HG03039 (cell line): ENCODE data around the gene TRIM17.
"Not testable (repeated sequence)": the region's sequence is repeated elsewhere in the genome, so short reads cannot be mapped to it uniquely, and the experiment has no call there.

Source experiments
- ATAC-seq: cut with Tn5 transposase; IDR thresholded peaks from one replicate; pipeline ENCODE4 v1.9.1; 2021; ENCODE audit warnings: mild to moderate bottlenecking, moderate library complexity; ENCODE audit not compliant: unreplicated experiment

The TRIM17 gene

DNA sequence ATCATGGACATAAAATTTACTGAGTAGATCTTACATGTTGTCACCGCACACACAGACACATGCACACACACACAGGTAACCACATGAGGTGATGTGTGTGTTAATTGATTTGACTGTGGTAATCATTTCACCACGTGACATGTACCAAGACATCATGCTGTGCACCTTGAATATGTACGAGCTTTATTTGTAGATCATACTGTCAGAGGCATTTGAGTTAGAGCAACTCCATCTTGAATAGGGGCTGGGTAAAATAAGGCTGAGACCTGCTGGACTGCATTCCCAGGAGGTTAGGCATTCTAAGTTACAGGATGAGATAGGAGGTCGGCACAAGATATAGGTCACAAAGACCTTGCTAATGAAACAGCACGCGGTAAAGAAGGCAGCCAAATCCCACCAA, 31.7 kb upstream of the TRIM17 start:
- no peak for ATAC-seq

DNA sequence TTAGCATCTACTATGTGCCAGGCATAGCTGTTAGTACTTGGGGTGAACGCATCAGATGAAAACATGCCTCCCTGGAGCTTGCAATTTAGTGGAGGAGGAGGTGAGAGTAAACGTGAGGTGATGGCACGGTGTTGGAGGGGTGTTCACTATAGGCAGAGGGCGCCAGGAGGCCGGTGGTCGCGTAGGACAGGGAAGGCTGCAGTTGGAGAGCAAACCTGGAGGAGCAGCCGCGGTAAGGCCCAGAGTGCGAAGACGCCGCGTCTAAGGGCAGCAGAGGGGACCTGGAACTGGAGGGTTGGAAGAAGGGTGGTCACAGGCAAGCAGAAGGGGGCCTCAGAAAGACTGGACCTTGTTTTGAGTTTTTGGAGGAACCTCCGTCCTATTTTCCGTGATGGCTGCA, 30.2 kb upstream of the TRIM17 start:
- no peak for ATAC-seq

DNA sequence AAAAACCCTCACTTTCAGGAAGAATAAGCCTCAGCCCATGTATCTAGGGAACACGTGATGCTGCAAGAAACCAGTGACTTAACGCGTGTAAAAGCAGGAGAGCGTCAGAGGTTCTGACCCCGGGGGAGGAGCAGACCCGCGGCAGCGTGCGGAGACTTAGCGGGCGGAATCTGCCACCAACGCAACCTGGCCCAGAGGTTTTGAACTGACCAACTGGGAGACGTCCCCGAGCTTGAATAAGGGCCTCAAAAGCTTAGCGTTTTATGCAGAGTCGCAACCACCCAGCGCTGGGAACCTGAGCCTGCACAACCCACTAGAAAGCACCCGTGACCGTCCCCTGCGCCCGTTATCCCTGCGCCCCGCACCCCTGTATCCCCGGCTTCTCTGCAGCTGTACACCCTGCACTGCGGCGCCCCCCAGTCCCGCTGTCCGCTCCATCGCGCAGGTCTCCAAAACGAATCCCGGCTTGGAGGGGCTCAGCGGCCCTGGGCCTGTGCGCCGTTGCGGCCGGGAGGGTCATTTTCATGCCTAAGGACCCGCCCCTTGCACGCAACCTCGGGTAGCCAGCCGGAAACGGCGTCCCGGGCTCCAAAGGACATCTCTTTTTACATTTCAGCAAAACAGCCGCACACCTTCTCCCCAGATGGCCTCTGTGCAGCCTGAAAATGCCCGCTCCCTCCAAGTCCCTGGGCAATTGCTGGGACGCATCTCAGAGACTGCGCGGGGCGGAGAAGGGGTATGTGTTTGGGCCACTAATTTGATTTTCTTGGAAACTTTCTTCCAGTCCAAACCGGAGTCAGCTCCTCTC, 29.4 kb upstream of the TRIM17 start:
- ATAC-seq, result peak; percentile 66

DNA sequence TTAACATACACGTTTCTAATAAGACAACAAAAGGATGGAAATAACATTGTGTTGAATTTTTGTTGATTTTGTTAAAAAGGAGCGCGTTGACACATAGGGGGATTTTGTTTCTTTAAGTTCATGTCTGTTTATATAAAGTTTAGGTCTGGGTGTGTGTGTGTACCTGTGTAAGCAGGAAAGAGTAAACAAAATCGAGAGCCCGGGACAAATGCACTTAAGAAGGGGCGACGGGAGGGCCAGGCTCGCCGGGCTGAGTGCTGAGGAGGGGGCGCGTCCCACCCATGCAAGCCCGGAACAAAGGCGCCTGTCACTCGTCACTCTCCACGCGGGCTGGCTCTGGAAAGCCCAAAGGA, 28.8 kb upstream of the TRIM17 start:
- no peak for ATAC-seq

DNA sequence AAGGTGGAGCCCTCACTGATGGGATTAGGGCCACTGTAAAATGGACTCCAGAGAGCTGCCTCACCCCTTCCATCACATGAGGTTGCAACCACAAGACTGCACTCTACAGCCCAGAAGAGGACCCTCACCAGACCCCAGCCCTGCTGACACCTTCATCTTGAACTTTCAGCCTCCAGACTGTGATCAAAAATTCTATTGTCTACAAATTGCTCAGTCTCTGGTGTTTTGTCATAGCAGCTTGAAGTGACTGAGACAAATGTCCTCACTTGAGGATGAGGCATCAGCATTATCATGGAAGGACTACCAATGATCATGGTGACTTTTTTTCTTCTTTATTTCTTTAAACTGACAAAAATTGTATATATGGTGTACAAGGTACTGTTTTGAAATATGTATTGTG, 26.7 kb upstream of the TRIM17 start:
- no peak for ATAC-seq

DNA sequence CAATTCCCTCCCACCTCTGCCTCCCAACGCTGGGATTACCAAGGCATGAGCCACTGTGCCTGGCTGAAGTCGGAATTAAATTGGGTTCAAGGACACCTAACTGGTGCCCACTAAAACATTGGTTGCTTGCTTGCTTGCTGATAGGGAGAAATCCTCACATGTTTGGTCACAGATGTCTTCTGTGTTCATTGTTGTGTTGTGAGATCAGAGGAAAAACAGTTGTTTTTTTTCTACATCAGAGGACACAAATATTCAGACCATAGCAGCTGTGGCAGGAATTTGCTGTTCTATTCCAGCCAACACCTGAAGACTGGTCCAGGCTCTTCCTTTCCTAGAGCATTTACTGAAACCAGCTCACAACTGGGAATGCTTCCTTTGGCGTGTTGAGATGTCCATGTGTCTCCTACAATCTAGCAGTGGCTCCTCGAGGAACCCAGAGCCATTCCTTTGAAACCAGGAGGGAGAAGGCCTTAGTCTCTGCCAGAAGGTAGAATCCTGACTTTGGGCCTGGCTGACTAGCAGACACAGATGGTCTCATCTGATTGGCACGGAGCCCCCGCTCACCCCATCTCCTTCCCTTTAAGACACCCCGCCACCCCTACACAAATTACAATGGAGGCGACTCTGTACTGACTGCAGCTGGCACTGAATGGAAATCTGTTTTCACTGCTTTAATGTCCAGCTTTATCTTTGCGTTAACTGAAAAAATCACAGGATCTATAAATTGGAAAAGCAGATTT, 24.3 kb upstream of the TRIM17 start:
- no peak for ATAC-seq

DNA sequence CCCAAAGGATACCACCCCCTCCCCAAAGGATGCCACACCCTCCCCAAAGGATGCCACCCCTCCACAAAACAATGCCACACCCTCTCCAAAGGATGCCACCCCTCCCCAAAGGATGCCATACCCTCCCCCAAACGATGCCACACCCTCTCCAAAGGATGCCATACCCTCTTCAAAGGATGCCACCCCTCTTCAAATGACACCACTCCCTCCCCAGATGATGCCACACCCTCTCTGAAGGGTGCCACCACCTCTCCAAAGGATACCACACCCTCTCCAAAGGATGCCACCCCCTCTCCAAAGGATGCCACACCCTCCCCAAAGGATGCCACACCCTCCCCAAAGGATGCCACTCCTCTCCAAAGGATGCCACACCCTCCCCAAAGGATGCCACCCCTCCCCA, 21.6 kb upstream of the TRIM17 start:
- ATAC-seq, result no peak

DNA sequence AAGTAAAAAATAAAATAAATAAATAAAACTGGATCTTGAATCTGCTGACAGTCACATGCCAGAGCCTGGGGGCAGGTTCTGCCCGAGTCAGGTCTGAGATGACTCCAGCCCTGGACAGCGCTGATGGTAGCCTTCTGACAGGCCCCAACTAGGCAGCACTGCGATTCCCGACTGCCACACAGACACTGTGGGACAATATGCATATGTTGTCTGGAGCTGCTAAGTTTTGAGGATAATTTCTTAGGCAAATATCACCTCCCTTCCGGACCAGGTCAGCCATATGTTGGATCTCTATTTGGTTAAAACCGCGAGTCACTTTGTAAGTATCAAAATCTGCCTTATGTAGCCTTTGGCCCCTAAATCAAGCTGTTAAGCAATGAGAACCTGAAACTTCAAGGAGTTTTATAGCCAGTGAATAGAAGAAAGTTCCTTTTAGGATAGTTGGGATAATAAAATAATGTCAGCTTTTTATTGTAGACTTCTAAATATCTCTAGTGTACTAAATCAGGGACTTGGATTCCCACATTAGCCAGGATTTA, 20.8 kb upstream of the TRIM17 start:
- ATAC-seq, result no peak

DNA sequence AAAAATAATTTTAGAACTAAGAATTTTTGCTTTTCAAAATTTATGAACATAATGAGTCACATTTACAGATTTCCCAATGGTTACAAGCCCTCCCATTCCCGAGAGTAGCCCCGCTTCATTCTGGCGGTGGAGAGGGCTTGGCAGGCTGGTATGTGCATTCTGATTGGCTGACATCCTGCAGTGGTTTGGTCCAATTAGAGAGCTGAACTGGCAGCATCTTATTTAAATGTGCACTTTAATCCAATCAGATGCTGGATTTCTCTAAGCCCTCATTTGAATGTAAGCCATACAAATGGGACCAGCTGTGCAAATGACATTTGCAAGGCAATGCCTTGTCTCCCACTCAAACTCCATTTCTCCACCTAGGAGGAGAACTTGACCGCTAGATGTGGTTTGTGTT, 18.0 kb upstream of the TRIM17 start:
- ATAC-seq, result no peak

DNA sequence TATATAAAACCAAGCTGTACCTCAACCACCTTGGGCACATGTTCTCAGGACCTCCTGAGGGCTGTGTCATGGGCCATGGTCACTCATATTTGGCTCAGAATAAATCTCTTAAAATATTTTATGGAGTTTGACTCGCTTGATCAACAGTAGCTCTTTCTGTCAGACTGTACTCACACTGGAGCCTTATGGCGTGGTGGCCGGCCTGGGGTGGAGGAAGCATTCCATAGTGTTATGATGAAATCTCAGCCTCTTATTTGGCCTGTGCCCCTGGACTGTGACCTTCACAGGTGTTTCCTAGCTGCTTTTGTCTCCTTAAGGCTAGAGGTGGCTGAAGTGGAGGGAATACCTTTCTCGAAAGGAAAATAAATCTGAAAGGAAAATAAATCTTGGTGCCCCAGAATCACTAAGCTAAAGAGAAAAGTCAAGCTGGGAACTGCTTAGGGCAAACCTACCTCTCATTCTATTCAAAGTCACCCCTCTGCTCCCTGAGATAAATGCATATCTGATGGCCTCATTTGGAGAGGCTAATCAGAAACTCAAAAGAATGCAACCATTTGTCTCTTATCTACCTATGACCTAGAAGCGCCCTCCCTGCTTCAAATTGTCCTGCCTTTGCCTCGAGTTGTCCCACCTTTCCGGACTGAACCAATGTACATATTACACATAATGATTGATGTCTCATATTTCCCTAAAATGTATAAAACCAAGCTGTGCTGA, 16.8 kb upstream of the TRIM17 start:
- ATAC-seq, result not testable (repeated sequence)

DNA sequence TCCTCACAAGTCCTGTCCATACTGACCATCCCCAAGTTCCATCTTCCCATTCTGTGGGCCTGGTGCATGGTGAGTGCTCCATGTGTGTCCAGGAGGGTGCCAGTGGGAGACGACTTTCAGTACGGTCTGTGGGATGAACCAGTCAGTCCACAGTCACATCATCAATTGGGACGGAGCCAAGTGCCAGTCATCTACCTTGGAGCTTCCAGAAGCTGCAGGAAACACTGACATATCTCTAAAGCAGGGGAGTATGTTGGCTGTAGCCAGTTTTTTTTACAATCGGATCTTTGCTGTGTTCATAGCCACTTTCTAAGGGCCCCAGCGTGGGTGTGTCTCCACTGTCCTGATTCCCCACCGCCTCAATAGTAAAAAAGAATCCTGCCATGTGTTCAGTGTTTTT, 13.6 kb upstream of the TRIM17 start:
- no peak for ATAC-seq

DNA sequence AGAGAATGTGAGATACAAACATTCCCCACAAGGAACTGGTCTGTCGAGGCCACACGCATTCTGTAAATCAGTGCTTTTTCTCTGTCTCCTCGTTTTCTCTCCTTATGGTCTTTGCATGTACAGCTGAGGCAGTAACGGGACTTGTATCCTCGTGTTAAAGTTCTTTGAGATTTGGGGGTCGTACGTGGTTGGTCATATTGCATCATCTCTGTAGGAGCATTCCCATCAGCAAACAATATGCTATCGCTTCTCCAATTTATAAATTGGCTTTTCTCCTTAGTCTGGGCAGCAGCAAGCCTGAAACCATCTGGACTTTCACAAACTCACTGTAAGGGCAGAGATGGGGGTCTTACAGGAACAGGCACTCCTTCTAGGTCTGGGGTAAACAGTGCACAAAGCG, 13.0 kb upstream of the TRIM17 start:
- ATAC-seq, result no peak

DNA sequence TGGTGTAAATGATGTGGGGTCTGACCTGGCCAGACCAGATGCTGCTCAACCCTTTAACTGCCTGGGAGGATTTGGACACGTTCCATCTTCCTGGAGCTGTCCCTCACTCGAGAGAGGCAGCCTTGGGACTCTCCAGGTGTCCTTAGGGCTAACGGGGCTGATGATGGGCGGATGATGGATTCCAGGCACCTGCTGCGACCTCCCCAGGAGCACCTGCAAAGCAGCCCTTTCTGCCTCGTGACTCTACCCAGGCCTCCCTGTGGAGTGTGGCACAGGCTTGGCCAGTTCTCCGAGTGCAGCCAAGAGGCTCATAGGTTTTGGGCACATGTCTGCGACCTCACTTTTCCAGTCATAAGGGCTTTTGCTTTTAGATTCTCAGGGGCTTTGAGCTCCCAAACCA, 12.3 kb upstream of the TRIM17 start:
- no peak for ATAC-seq

DNA sequence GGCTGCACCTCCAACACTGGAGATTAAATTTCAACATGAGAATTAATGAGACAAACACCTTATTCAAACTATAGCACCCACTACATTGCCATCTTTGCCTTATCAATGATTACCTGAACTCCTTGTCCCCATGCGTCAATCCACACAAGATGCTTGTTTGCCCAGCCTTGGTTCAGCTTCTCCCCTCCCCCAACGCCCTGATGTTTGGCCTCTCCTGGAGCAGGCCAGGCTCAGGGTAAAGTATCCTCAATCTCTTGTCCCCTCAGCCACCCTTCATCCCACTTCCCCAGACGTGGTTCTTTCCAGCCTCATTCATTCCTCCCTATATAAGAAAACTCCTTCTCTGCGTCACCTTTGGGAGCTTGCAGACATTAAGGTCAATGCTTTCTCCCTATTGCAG, 11.8 kb upstream of the TRIM17 start:
- ATAC-seq, result no peak

DNA sequence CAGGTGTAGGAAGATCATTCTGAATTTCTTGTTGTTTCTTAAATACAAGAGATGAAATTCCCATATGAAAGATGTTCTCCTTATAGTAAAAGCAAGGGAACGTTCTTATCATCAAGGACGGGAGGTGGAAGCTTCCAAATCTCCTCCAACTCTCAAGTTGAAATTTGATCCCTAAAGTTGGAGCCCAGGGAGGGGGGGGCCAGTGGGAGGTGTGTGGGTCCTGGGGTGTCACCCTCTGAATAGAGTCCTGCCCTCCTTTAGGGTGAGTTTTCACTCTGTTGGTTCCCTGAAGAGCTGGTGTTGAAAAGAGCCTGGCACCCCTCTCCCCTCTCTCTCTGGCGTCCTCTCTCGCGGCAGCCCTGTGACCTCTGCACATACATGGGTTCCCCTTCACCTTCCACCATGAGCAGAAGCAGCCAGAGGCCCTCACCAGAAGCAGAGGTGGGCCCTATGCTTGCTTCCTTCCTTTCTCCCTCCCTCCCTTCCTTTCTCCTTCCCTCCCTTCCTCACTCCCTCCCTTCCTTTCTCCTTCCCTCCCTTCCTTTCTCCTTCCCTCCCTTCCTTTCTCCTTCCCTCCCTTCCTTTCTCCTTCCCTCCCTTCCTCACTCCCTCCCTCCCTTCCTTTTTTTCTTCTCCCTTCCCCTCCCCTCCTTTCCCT, 10.0 kb upstream of the TRIM17 start:
- no peak for ATAC-seq

DNA sequence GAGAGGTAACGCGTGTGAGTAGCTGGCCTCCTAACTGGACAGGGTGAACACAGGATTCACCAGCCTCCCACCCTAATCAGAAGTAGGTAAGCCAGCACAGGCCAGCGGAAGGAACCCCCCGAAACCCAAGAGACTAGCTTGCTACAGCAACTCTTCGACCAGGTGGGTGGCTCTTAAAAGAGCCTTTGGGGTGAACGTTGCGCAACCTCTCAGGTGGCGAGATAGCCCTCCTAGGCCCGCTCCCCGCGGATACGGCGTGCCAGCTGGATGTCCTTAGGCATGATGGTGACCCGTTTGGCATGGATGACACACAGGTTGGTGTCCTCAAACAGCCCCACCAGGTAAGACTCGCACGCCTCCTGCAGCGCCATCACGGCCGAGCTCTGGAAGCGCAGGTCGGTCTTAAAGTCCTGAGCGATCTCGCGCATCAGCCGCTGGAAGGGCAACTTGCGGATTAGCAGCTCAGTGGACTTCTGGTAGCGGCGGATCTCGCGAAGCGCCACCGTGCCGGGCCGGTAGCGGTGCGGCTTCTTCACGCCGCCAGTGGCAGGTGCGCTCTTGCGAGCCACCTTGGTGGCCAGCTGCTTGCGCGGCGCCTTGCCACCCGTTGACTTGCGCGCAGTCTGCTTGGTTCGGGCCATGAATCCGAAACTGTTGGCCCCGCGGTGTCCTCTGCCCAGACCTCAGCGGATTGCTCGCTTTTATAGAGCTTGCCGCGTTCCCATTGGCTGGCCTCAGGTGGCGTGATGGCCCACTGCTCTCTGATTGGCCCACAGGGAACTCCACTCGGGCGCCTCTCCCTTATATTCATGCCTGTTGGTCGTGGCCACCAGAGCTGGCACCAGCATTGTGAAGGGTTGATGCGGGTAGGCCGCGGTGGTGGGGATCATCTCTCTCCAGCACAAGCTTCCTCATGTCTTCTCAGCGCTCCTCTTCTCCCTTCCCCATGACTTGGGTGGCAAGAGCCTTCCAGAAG, 8.3 kb upstream of the TRIM17 start:
- ATAC-seq, result no peak

DNA sequence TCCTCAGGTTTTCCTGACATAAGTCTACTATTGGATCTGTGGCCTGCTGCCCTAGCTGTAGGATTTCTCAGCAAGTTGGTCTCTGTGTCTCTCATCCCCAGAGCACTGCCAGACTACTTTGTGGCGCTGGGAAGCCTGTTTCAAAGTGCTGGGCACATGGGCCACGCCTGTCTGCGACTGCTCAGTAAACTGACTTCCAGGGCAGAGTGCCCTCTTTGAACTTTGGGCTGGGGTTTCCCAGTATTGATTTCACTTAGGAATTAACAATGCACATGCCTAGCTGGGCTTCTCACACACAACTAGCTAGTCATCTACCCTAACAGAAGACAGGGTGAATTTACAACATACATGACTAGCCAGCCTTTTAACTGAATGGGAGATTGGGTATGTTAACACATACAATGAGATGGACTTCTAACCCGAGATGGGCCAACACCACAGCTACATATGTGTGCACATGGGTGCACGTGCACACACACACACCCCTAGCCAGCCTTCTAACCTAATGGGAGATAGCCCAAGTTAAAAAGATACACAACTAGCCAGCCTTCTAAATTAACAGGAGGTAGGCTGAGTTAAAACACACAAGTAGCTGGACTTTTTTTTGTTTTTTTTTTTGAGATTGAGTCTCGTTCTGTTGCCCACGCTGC, 6.9 kb upstream of the TRIM17 start:
- no peak for ATAC-seq

DNA sequence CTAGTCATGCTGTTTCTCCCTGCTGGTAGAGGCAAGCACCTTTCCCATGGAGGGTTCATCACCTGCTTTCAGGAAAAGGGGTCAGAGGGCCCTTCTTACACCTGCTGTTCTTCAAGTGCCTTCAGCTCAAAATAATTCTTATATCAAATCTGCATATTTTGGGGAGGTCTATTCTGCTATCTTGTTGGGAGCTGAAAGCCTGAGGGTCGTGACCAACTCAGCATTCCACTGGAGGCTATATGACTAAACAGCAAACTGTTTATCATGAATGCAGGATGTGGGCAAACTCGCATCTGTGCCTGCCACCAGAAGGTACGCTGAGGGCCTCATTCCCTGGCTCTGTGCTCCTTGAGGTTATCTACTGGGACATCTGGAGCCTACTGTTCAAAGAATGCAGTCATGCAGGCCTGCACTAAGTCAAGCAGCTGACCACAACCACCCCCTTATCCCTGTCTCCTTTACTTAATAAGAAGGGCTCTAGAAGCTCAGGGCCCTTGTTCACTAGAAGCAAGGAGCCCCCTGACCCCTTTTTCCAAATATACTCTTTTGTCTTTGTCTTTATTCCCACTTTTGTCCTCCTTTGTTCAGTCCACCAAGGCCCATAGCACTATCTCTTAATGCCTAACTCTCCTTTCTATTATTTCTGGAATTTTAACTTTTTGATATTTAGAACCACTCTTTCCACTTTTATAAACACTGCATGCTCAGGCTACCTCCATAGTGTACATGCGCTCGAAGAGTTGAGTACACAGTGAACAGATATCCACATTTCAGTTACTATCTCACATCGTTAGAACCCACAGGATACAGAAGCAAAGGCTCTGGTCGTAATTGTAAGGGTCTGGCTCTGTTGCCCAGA, 4.5 kb upstream of the TRIM17 start:
- no peak for ATAC-seq
